A549 (cell line): ENCODE data around the gene TMOD2. TPM values are rescaled to one million over a fixed set of nuclear protein-coding genes. Genes with fewer than 3 reads are reported as not detected.

Experiments
- ATAC-seq, 2 experiments: fragments of 200-7000 bp in 1 of 2; fragments of >200 bp in 1 of 2; cut with Nextera tagmentation in 1 of 2; cut with Tn5 transposase in 1 of 2; 3 replicates each; pipeline versions ENCODE4 v1.8.0 to v1.9.1; 2018 to 2020; ENCODE audit warnings: mild to moderate bottlenecking in 1 of 2, moderate library complexity in 1 of 2
- CTCF ChIA-PET: fragments of 300-600 bp; sonication (Branson Sonifier 250); formaldehyde crosslinking; extraction: SDS; loops from one replicate; lab custom pipeline; 2021; ENCODE audit warnings: antibody characterized with exemption, inconsistent platforms; lab: Yijun Ruan, JAX
- POLR2A ChIA-PET: fragments of 350-600 bp; formaldehyde crosslinking; extraction: SDS; loops from one replicate; lab custom pipeline; 2021; ENCODE audit warnings: antibody characterized with exemption, inconsistent platforms; lab: Yijun Ruan, JAX
- DNase-seq, 2 experiments: peaks; one replicate each; pipeline versions ENCODE4 v3.0.0 to v3.0.0-alpha.2; 2011 to 2016; ENCODE audit warnings: low read depth in 1 of 2, low spot score in 1 of 2
- FAIRE-seq: peaks from 2 replicates; lab custom pipeline; 2011; peaks lifted over from hg19 to GRCh38; lab: Jason Lieb, UNC
- H3K27ac ChIP-seq, 2 experiments: fragments of >200 bp; sonication (Bioruptor Twin); formaldehyde crosslinking; 3 replicates each; pipeline ENCODE4 v1.5.1; 2016 to 2017
- H3K4me1 ChIP-seq: fragments of >200 bp; sonication (Bioruptor Twin); formaldehyde crosslinking; 3 replicates; pipeline ENCODE4 v1.6.1; 2016
- H3K4me2 ChIP-seq: fragments of >200 bp; sonication (Bioruptor Twin); formaldehyde crosslinking; 3 replicates; pipeline ENCODE4 v1.6.1; 2016
- H3K4me3 ChIP-seq: fragments of >200 bp; sonication (Bioruptor Twin); formaldehyde crosslinking; 3 replicates; pipeline ENCODE4 v1.5.1; 2016
- H3K9me3 ChIP-seq: fragments of >200 bp; sonication (Bioruptor Twin); formaldehyde crosslinking; 3 replicates; pipeline ENCODE4 v1.6.1; 2016
- CBX8 ChIP-seq: fragments of 200-600 bp; sonication (generic); IDR thresholded peaks from 2 replicates; pipeline ENCODE4 v1.6.1; 2016
- CEBPB ChIP-seq, 2 experiments: fragments of >200 bp in 1 of 2; sonication (Bioruptor Twin) in 1 of 2; formaldehyde crosslinking in 1 of 2; IDR thresholded peaks; 2 replicates each; pipeline ENCODE4 v1.6.1; 2012 to 2016
- CTCF ChIP-seq: fragments of >200 bp; sonication (Bioruptor Twin); formaldehyde crosslinking; IDR thresholded peaks from 3 replicates; pipeline ENCODE4 v1.5.1; 2016
- EHF ChIP-seq: fragments of 250-450 bp; sonication (Bioruptor Pico); IDR thresholded peaks from 2 replicates; pipeline ENCODE4 v1.5.0; 2020; ENCODE audit warnings: mild to moderate bottlenecking
- EHMT2 ChIP-seq: fragments of 200-600 bp; sonication (generic); IDR thresholded peaks from 2 replicates; pipeline ENCODE4 v1.6.1; 2016; ENCODE audit warnings: antibody characterized with exemption, low read depth, mild to moderate bottlenecking, moderate library complexity
- ELK1 ChIP-seq: fragments of 150-350 bp; IDR thresholded peaks from 2 replicates; pipeline ENCODE4 v1.6.1; 2014; ENCODE audit warnings: low read depth, mild to moderate bottlenecking, low read length
- EP300 ChIP-seq, 2 experiments: fragments of >200 bp; sonication (Bioruptor Twin); formaldehyde crosslinking; IDR thresholded peaks; 2 replicates in 1 of 2; 3 replicates in 1 of 2; pipeline ENCODE4 v1.6.1; 2016 to 2017
- FOXS1 ChIP-seq: fragments of 250-450 bp; sonication (Bioruptor Pico); IDR thresholded peaks from 2 replicates; pipeline ENCODE4 v1.5.0; 2020; ENCODE audit warnings: mild to moderate bottlenecking, moderate library complexity
- GATA3 ChIP-seq: IDR thresholded peaks from 2 replicates; pipeline ENCODE4 v1.6.1; 2012; ENCODE audit warnings: borderline replicate concordance
- HEYL ChIP-seq: fragments of 250-450 bp; sonication (Bioruptor Pico); IDR thresholded peaks from 2 replicates; pipeline ENCODE4 v1.8.0; 2021; ENCODE audit warnings: mild to moderate bottlenecking, moderate library complexity
- HOXB5 ChIP-seq: fragments of 250-450 bp; sonication (Bioruptor Pico); IDR thresholded peaks from 2 replicates; pipeline ENCODE4 v1.5.0; 2020; ENCODE audit warnings: mild to moderate bottlenecking, moderate library complexity
- JUN ChIP-seq, 2 experiments: fragments of >200 bp; sonication (Bioruptor Twin); formaldehyde crosslinking; IDR thresholded peaks; 2 replicates in 1 of 2; 3 replicates in 1 of 2; pipeline ENCODE4 v1.6.1; 2016 to 2017
- KDM1A ChIP-seq: fragments of 200-600 bp; sonication (generic); IDR thresholded peaks from 2 replicates; pipeline ENCODE4 v1.6.1; 2016; ENCODE audit warnings: low read depth, mild to moderate bottlenecking
- KDM5A ChIP-seq: fragments of 200-600 bp; sonication (generic); IDR thresholded peaks from 2 replicates; pipeline ENCODE4 v1.6.1; 2016; ENCODE audit warnings: antibody characterized with exemption, mild to moderate bottlenecking
- MAFK ChIP-seq: fragments of 450-650 bp; IDR thresholded peaks from 2 replicates; pipeline ENCODE4 v1.6.1; 2014; ENCODE audit not compliant: partially characterized antibody
- MAX ChIP-seq: IDR thresholded peaks from 2 replicates; pipeline ENCODE4 v1.6.1; 2012
- MAZ ChIP-seq: fragments of 150-350 bp; IDR thresholded peaks from 2 replicates; pipeline ENCODE4 v1.6.1; 2014; ENCODE audit warnings: antibody characterized with exemption, low read depth, low read length, borderline replicate concordance
- NFE2L2 ChIP-seq: fragments of 150-350 bp; conservative IDR thresholded peaks from 2 replicates; pipeline ENCODE4 v1.6.1; 2014; ENCODE audit warnings: low read length
- NPAS2 ChIP-seq: fragments of 250-450 bp; sonication (Bioruptor Pico); IDR thresholded peaks from 2 replicates; pipeline ENCODE4 v1.8.0; 2022; ENCODE audit warnings: mild to moderate bottlenecking, moderate library complexity, borderline replicate concordance
- PBX3 ChIP-seq: IDR thresholded peaks from 2 replicates; pipeline ENCODE4 v1.6.1; 2012
- RAD21 ChIP-seq, 2 experiments: fragments of >200 bp in 1 of 2; sonication (Bioruptor Twin) in 1 of 2; formaldehyde crosslinking in 1 of 2; IDR thresholded peaks in 1 of 2; conservative IDR thresholded peaks in 1 of 2; 2 replicates in 1 of 2; 3 replicates in 1 of 2; pipeline ENCODE4 v1.6.1; 2012 to 2018; ENCODE audit warnings: inconsistent platforms in 1 of 2
- RCOR1 ChIP-seq: fragments of 150-350 bp; IDR thresholded peaks from 2 replicates; pipeline ENCODE4 v1.6.1; 2014; ENCODE audit warnings: antibody characterized with exemption, low read length, low read depth
- TP53 ChIP-seq: fragments of 250-450 bp; sonication (Bioruptor Pico); IDR thresholded peaks from 2 replicates; pipeline ENCODE4 v1.5.0; 2021; ENCODE audit warnings: mild to moderate bottlenecking, moderate library complexity
- ZNF302 ChIP-seq: fragments of 250-450 bp; sonication (Bioruptor Pico); IDR thresholded peaks from 2 replicates; pipeline ENCODE4 v1.9.0; 2021; ENCODE audit warnings: inconsistent platforms, mild to moderate bottlenecking, moderate library complexity
- ZSCAN20 ChIP-seq: fragments of 250-450 bp; sonication (Bioruptor Pico); IDR thresholded peaks from 2 replicates; pipeline ENCODE4 v1.8.0; 2022; ENCODE audit warnings: mild to moderate bottlenecking, moderate library complexity
- WGBS: methylation state at CpG from one replicate; pipeline ENCODE4 v1.1.6; 2017; ENCODE audit errors: missing lambda C conversion rate; 5-methylcytosine and 5-hydroxymethylcytosine counted together
- polyA plus RNA-seq, 4 experiments: library from polyadenylated mRNA; depleted of rRNA in 3 of 4; stranded (reverse); fragments of >200 nt; fragmentation: RNase III in 1 of 4; extraction: RNeasy Plus Mini Kit Qiagen cat#74134 plus additional on column Dnase treatment in 1 of 4; gene quantifications; 2 replicates in 3 of 4; 3 replicates in 1 of 4; pipeline ENCODE4 v1.2.3, GENCODE V29; 2011 to 2017

The TMOD2 gene
- polyA plus RNA-seq, 2 of the 4 experiments (the other 2 are of a cell fraction): 2.1 to 2.5 TPM

- H3K27ac ChIP-seq: no peak overlapping the region
- CTCF ChIA-PET: interaction anchor here (1.3 to 9.8 kb wide), 3 partner anchors 15 to 82 kb away, joined by 3 to 73 read pairs (median 34); no protein-coding TSS in a partner anchor
- POLR2A ChIA-PET: no interaction called here
- 82% methylated on average over 5 of the region's 5 CpGs for WGBS
- H3K4me2 ChIP-seq: 0 out of 3 replicates have a peak overlapping the region, but pooled peaks have one; percentile 2
- DNase-seq: no peak
- H3K4me1 ChIP-seq: peaks cover 20% of the 10 kb centered on the region
- ATAC-seq: no peak
- H3K4me3 ChIP-seq: no peak overlapping the region
- FAIRE-seq: no peak
- TF ChIP-seq EP300 (IDR thresholded peaks at IDR 0.05): no peak
- no peak for TF ChIP-seq RAD21 (conservative IDR thresholded peaks at IDR 0.05 in 1 of 2, IDR thresholded peaks at IDR 0.05 in 1 of 2)
- no peak for TF ChIP-seq MAX
- TF ChIP-seq CEBPB (IDR thresholded peaks at IDR 0.05): no peak
- no peak for TF ChIP-seq RCOR1
- no peak for TF ChIP-seq KDM1A
- TF ChIP-seq ZNF302: no peak
- no peak for TF ChIP-seq CTCF
- no peak for TF ChIP-seq HEYL (CRISPR knock-in tag)
- TF ChIP-seq EHF: no peak
- TF ChIP-seq GATA3: no peak
- TF ChIP-seq TP53 (CRISPR knock-in tag): no peak
- no peak for TF ChIP-seq HOXB5 (CRISPR knock-in tag)
- H3K9me3 ChIP-seq: no peaks in the 10 kb centered on the region
Measured at GRCh38 chr15:51731549-51732267, 19.7 kb upstream of the TMOD2 start.

DNA sequence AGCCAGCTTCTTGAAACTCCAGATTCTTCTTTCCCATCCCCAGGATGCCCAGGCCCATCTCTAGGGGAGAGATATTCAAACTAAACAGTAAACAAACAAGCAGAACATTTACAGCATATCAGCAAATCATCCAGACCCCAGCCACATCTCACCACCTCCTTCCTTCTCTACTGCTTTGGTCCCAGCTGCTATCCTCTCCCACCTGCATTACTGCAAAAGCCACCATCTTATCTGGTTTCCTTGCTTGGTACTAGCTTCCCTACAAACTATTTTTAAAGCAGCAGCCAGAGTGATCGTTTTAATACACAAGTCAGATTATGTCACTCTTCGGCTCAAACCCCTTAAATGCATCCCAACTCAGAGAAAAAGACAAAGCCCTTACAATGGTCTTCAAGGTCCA, 18.8 kb upstream of the TMOD2 start:
- WGBS: 90% methylated on average over 2 of the region's 2 CpGs
- ChIA-PET CTCF (interaction anchor here (0.9 to 9.8 kb wide), 4 partner anchors 16 to 83 kb away, joined by 3 to 73 read pairs (median 18); no protein-coding TSS in a partner anchor), POLR2A (no interaction called here)
- no peak for ATAC-seq
- DNase-seq: no peak
- Histone ChIP-seq H3K4me2 (no peak overlapping the region), H3K9me3 (no peaks in the 10 kb centered on the region), H3K27ac (no peak overlapping the region), H3K4me3 (no peak overlapping the region), H3K4me1 (peaks cover 11% of the 10 kb centered on the region)
- no peak for FAIRE-seq
- TF ChIP-seq NFE2L2: no peak
- TF ChIP-seq KDM5A: no peak
- TF ChIP-seq ELK1: no peak
- TF ChIP-seq MAFK: no peak
- TF ChIP-seq EHMT2: no peak
- TF ChIP-seq PBX3: no peak
- TF ChIP-seq FOXS1 (CRISPR knock-in tag): no peak
- TF ChIP-seq NPAS2 (CRISPR knock-in tag): no peak
- no peak for TF ChIP-seq JUN (IDR thresholded peaks at IDR 0.05)
- TF ChIP-seq MAZ: no peak
- no peak for TF ChIP-seq GATA3
- TF ChIP-seq CBX8: no peak
- TF ChIP-seq ZSCAN20 (CRISPR knock-in tag): no peak
- no peak for TF ChIP-seq MAX
